ENCODE results near the gene SNRNP40. TPM values are rescaled to one million over a fixed set of nuclear protein-coding genes. Genes with fewer than 3 reads are reported as not detected.

The SNRNP40 gene
- total and polyA plus RNA-seq, 2 experiments from 2014 or later: 46.9 to 59.1 TPM

DNA sequence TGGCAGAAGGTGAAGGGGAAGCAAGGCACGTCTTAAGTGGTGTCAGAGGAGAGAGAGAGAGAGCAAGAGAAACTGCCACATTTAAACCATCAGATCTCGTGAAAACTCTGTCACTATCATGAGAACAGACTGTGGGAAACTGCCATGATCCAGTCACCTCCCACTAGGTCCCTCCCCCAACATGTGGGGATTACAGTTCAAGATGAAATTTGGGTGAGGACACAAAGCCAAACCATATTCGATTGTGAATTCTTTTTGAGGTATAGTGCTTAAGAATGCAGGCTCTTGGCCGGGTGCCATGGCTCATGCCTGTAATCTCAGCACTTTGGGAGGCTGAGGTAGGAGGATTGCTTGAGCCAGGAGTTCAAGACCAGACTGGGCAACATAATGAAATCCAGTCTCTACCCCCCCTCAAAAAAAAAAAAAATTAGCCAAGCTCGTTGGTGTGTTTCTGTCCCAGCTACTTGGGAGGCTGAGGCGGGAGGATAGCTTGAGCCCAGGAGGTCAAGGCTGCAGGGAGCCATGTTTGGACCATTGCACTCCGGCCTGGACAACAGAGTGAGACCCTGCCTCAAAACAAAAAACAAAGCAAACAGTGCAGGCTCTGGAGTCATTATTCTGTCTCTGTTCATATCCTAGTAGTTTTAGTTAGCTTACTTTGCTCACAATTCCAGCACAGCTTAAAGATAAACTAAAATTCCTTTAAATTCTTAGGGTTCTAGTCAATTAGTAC lies 6.3 kb upstream of the SNRNP40 start:
- Histone ChIP-seq H4K20me1 (ENCODE audit: insufficient read depth, poor library complexity, severe bottlenecking) (no peaks in the 10 kb centered on the region), H3K4me1 (ENCODE audit: insufficient read depth) (peaks cover 8% of the 10 kb centered on the region), H3K9me2 (replicated peaks; ENCODE audit: insufficient read depth) (no peaks in the 10 kb centered on the region), H3K4me2 (no peak overlapping the region), H3K27me3 (no peaks in the 10 kb centered on the region), H3K36me3 (replicated peaks; ENCODE audit: insufficient read depth, low read depth) (no peaks in the 10 kb centered on the region), H3K27ac (no peak overlapping the region), H3K4me3 (no peak overlapping the region), H3K79me2 (peaks cover 75% of the 10 kb centered on the region), H2AFZ (no peak overlapping the region), H3K9me3 (ENCODE audit: low read depth) (no peaks in the 10 kb centered on the region)
- no peak for DNase-seq (ENCODE audit: low spot score)
- 96% methylated on average over 7 of the region's 7 CpGs for WGBS (ENCODE audit: low lambda C conversion rate, missing lambda C conversion rate)
- TF ChIP-seq EZH2phosphoT487 (IDR thresholded peaks at IDR 0.05; ENCODE audit: low read depth, severe bottlenecking, unreplicated experiment): no peak
- no peak for TF ChIP-seq EZH2 (IDR thresholded peaks at IDR 0.05; ENCODE audit: borderline replicate concordance)
- TF ChIP-seq, protein P1, sequence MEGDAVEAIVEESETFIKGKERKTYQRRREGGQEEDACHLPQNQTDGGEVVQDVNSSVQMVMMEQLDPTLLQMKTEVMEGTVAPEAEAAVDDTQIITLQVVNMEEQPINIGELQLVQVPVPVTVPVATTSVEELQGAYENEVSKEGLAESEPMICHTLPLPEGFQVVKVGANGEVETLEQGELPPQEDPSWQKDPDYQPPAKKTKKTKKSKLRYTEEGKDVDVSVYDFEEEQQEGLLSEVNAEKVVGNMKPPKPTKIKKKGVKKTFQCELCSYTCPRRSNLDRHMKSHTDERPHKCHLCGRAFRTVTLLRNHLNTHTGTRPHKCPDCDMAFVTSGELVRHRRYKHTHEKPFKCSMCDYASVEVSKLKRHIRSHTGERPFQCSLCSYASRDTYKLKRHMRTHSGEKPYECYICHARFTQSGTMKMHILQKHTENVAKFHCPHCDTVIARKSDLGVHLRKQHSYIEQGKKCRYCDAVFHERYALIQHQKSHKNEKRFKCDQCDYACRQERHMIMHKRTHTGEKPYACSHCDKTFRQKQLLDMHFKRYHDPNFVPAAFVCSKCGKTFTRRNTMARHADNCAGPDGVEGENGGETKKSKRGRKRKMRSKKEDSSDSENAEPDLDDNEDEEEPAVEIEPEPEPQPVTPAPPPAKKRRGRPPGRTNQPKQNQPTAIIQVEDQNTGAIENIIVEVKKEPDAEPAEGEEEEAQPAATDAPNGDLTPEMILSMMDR (IDR thresholded peaks at IDR 0.05; ENCODE audit: poor library complexity): no peak

DNA sequence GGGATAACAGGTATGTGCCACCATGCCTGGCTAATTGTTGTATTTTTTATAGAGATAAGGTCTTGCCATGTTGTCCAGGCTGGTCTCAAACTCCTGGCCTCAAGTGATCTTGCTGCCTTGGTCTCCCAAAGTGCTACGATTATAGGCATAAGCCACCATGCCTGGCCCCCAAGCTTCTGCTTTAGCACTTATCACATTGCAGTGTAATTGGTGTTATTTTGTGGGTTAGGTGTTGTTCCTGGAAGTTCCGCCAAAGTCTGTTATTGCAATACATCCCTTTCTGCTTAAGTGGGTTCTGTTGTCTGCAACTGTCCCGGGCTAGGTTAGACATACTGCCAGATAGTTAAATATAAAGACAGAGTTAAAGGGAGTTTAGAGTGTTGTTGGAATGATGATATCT lies 3.6 kb upstream of the SNRNP40 start:
- WGBS (ENCODE audit: low lambda C conversion rate, missing lambda C conversion rate): 92% methylated on average over 3 of the region's 3 CpGs
- no peaks in the 10 kb centered on the region for H3K36me3 ChIP-seq (replicated peaks; ENCODE audit: insufficient read depth, low read depth)
- DNase-seq (ENCODE audit: low spot score): no peak
- TF ChIP-seq, protein P1 (IDR thresholded peaks at IDR 0.05; ENCODE audit: poor library complexity): no peak
- no peak for TF ChIP-seq EZH2phosphoT487 (IDR thresholded peaks at IDR 0.05; ENCODE audit: low read depth, severe bottlenecking, unreplicated experiment)
- TF ChIP-seq EZH2 (IDR thresholded peaks at IDR 0.05; ENCODE audit: borderline replicate concordance): no peak
- no peaks in the 10 kb centered on the region for H4K20me1 ChIP-seq (ENCODE audit: insufficient read depth, poor library complexity, severe bottlenecking)
- no peaks in the 10 kb centered on the region for H3K9me3 ChIP-seq (ENCODE audit: low read depth)
- H2AFZ ChIP-seq: no peak overlapping the region
- no peaks in the 10 kb centered on the region for H3K9me2 ChIP-seq (replicated peaks; ENCODE audit: insufficient read depth)
- H3K79me2 ChIP-seq: peaks cover 79% of the 10 kb centered on the region
- no peak overlapping the region for H3K4me2 ChIP-seq
- no peaks in the 10 kb centered on the region for H3K27me3 ChIP-seq
- H3K4me1 ChIP-seq (ENCODE audit: insufficient read depth): peaks cover 9% of the 10 kb centered on the region
- no peak overlapping the region for H3K4me3 ChIP-seq
- H3K27ac ChIP-seq: no peak overlapping the region

DNA sequence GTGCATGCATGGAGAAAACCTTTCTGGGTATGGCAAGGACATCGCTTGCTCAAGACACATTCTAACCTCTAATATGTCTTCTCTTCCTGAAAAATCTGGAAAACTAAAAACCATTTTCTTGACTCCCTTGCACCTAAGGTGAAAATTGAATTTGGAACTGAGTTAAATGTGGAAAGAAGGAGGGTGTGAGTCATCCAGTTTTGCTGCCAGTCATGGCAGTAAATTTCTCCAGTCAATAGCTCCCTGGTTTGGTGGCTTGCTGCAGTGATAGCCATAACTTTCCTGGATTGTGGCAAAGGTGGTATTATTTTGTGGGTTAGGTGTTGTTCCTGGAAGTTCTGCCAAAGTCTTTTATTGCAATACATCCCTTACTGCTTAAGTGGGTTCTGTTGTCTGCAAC lies 2.8 kb upstream of the SNRNP40 start:
- peaks cover 9% of the 10 kb centered on the region for H3K4me1 ChIP-seq (ENCODE audit: insufficient read depth)
- 96% methylated on average over 1 of the region's 1 CpG for WGBS (ENCODE audit: low lambda C conversion rate, missing lambda C conversion rate)
- H2AFZ ChIP-seq: no peak overlapping the region

More for the DNA sequence above, 2.8 kb upstream of the SNRNP40 start:
- H3K27ac ChIP-seq: no peak overlapping the region
- DNase-seq (ENCODE audit: low spot score): no peak
- H3K79me2 ChIP-seq: peaks cover 82% of the 10 kb centered on the region
- H3K27me3 ChIP-seq: no peaks in the 10 kb centered on the region
- H3K9me2 ChIP-seq (replicated peaks; ENCODE audit: insufficient read depth): no peaks in the 10 kb centered on the region
- H3K36me3 ChIP-seq (replicated peaks; ENCODE audit: insufficient read depth, low read depth): no peaks in the 10 kb centered on the region
- TF ChIP-seq EZH2 (IDR thresholded peaks at IDR 0.05; ENCODE audit: borderline replicate concordance): no peak
- TF ChIP-seq, protein P1 (IDR thresholded peaks at IDR 0.05; ENCODE audit: poor library complexity): no peak
- no peak for TF ChIP-seq EZH2phosphoT487 (IDR thresholded peaks at IDR 0.05; ENCODE audit: low read depth, severe bottlenecking, unreplicated experiment)
- H3K4me2 ChIP-seq: no peak overlapping the region
- no peak overlapping the region for H3K4me3 ChIP-seq
- H4K20me1 ChIP-seq (ENCODE audit: insufficient read depth, poor library complexity, severe bottlenecking): no peaks in the 10 kb centered on the region
- no peaks in the 10 kb centered on the region for H3K9me3 ChIP-seq (ENCODE audit: low read depth)
